Right lobe of liver (tissue), 6 donors: ENCODE measurements around the gene MYO16. TPM values are rescaled to one million over a fixed set of nuclear protein-coding genes. Genes with fewer than 3 reads are reported as not detected.

ENCODE experiments used
- ATAC-seq, 4 donors: fragments of 200-7000 bp; cut with Tn5 transposase; one replicate each; pipeline ENCODE4 v1.9.1; 2020; ENCODE audit warnings: mild to moderate bottlenecking in 4 of 4, moderate library complexity in 4 of 4
- DNase-seq, 3 donors: peaks; one replicate each; pipeline ENCODE4 v3.0.0-alpha.2; 2020
- H3K27ac ChIP-seq, 3 donors: fragments of 200-600 bp; one replicate each; pipeline ENCODE4 v1.8.0; 2022
- H3K27me3 ChIP-seq, 2 donors: fragments of 200-600 bp; one replicate each; pipeline ENCODE4 v1.8.0; 2022
- H3K36me3 ChIP-seq, 4 donors: fragments of 200-600 bp; sonication (generic) in 1 of 4; one replicate each; pipeline versions ENCODE4 v1.5.1 to v1.8.0; 2017 to 2022; ENCODE audit warnings: control low read depth in 1 of 4
- H3K4me1 ChIP-seq, 4 donors: fragments of 200-600 bp; sonication (generic) in 1 of 4; one replicate each; pipeline versions ENCODE4 v1.5.1 to v1.8.0; 2017 to 2022; ENCODE audit warnings: control low read depth in 1 of 4
- H3K4me3 ChIP-seq, 3 donors: fragments of 200-600 bp; one replicate each; pipeline ENCODE4 v1.8.0; 2022
- H3K9me3 ChIP-seq, 4 donors: fragments of 200-600 bp; sonication (generic) in 1 of 4; one replicate each; pipeline versions ENCODE4 v1.5.1 to v1.8.0; 2017 to 2022; ENCODE audit warnings: control low read depth in 1 of 4
- CTCF ChIP-seq, 4 donors: fragments of 200-600 bp in 3 of 4; fragments of 450-650 bp in 1 of 4; IDR thresholded peaks; one replicate each; pipeline versions ENCODE4 v1.5.1 to v1.8.0; 2016 to 2022; ENCODE audit warnings: antibody characterized with exemption in 4 of 4, mild to moderate bottlenecking in 2 of 4
- POLR2A ChIP-seq: fragments of 450-650 bp; IDR thresholded peaks from one replicate; pipeline ENCODE4 v1.6.1; 2017; ENCODE audit warnings: antibody characterized with exemption, mild to moderate bottlenecking
- WGBS: methylation state at CpG from one replicate; pipeline ENCODE4 v1.1.6; 2018; ENCODE audit warnings: low coverage, low lambda C conversion rate; ENCODE audit not compliant: insufficient coverage; ENCODE audit errors: missing lambda C conversion rate; 5-methylcytosine and 5-hydroxymethylcytosine counted together
- intact Hi-C, 2 donors: fragments of 100-400 bp; cut with DNase I; formaldehyde crosslinking; loops; one replicate each; pipeline versions ENCODE4 v1.11.2 to v1.14.1; 2022
- total RNA-seq, 6 experiments: library from RNA; depleted of rRNA in 2 of 6; stranded (reverse); fragments of >200 nt in 2 of 6; fragmentation: NEBNext Ultra II Directional in 3 of 6; extraction: Animal tissue kit (Norgen Biotek cat#: 25700) in 3 of 6; gene quantifications; one replicate each; pipeline versions ENCODE4 v1.1.0 to v1.2.4, GENCODE V29; 2016 to 2023
- donor health status: DM: no; HTN: yes; CAD: no.
- donor health status: DM: no; HTN: no; CAD: no.
- donor health status: DM: no; HTN: no; CAD: no.
- donor health status: DM: no; HTN: yes; CAD: no.
- donor health status: DM: no; HTN: yes; CAD: no.

Gene MYO16
- total RNA-seq, 6 experiments from 2014 or later: 0.43 to 2.7 (median 0.93) TPM

- no peak for ATAC-seq
- intact Hi-C loops: no loop called here
- no peaks in the 10 kb centered on the region for H3K27me3 ChIP-seq
Observed at GRCh38 chr13:108924541-108924940, 295.1 kb downstream of the MYO16 start.

GRCh38 chr13:108925070-108925469 is 295.7 kb downstream of the MYO16 start:
- no peak overlapping the region for H3K27ac ChIP-seq
- H3K36me3 ChIP-seq: no peaks in the 10 kb centered on the region
- ATAC-seq: no peak
- H3K4me3 ChIP-seq: no peak overlapping the region
- DNase-seq: no peak
- H3K27me3 ChIP-seq: no peaks in the 10 kb centered on the region
- whole genome bisulfite sequencing: 91% methylated on average over 3 of the region's 6 CpGs
- H3K9me3 ChIP-seq: no peaks in the 10 kb centered on the region
- peaks cover 0 to under 1% (median 0%) of the 10 kb centered on the region in 4 donors for H3K4me1 ChIP-seq
- no peak for TF ChIP-seq CTCF (IDR thresholded peaks at IDR 0.05)
- TF ChIP-seq POLR2A: no peak
- intact Hi-C loops: no loop called here

More at GRCh38 chr13:108924541-108924940, 295.1 kb downstream of the MYO16 start:
- no peak overlapping the region for H3K4me3 ChIP-seq
- peaks cover 0 to 6% (median 3%) of the 10 kb centered on the region in 4 donors for H3K4me1 ChIP-seq
- no peaks in the 10 kb centered on the region for H3K36me3 ChIP-seq
- H3K27ac ChIP-seq: no peak overlapping the region
- 95% methylated on average over 11 of the region's 11 CpGs for whole genome bisulfite sequencing
- no peaks in the 10 kb centered on the region for H3K9me3 ChIP-seq
- DNase-seq: no peak
- TF ChIP-seq CTCF (IDR thresholded peaks at IDR 0.05) (no peak), POLR2A (no peak)

- Histone ChIP-seq H3K4me3 (no peak overlapping the region), H3K36me3 (no peaks in the 10 kb centered on the region), H3K9me3 (no peaks in the 10 kb centered on the region), H3K27ac (no peak overlapping the region), H3K4me1 (no peaks in the 10 kb centered on the region), H3K27me3 (no peaks in the 10 kb centered on the region)
- intact Hi-C loops: no loop called here
- DNase-seq: no peak
- ATAC-seq: no peak
- TF ChIP-seq CTCF (IDR thresholded peaks at IDR 0.05): no peak
- no peak for TF ChIP-seq POLR2A
- WGBS: 67% methylated on average over 5 of the region's 5 CpGs
Observed at GRCh38 chr13:108926862-108927261, 297.5 kb downstream of the MYO16 start.

GRCh38 chr13:108927615-108928014 is 298.2 kb downstream of the MYO16 start:
- no peaks in the 10 kb centered on the region for H3K27me3 ChIP-seq
- H3K27ac ChIP-seq: no peak overlapping the region
- no peaks in the 10 kb centered on the region for H3K4me1 ChIP-seq
- no peak for DNase-seq
- no peaks in the 10 kb centered on the region for H3K9me3 ChIP-seq
- 92% methylated on average over 4 of the region's 16 CpGs for WGBS
- TF ChIP-seq POLR2A (no peak), CTCF (IDR thresholded peaks at IDR 0.05) (no peak)
- no peaks in the 10 kb centered on the region for H3K36me3 ChIP-seq
- intact Hi-C loops: no loop called here
- ATAC-seq: no peak
- H3K4me3 ChIP-seq: no peak overlapping the region
